IPS-11a (cell line): Measurements from ENCODE around the gene AGPS.
"Not testable (repeated sequence)": the region's sequence is repeated elsewhere in the genome, so short reads cannot be mapped to it uniquely, and the experiment has no call there.

ENCODE experiments used
- H3K4me3 ChIP-seq: one replicate; pipeline ENCODE4 v1.5.1; 2013; ENCODE audit warnings: low read depth, low read length, control low read depth

Gene AGPS

DNA sequence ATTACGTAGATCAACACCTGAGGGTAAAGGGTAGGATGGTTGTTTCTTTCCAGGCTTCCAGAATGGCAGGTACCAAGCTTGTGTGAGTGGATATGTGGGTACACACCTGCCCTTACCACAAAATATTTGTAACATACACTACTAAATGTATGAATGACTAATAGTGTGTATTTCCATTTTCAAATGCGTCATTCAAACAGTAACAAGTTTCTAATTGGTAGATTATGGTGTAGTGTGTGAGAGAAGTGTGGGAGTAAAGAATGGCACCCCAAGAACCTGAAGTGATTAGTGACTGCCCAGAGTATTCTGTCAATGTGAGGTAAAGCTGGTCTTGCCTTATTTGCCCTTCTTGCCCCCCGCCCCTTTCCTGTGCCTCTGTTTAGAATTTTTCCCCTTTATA, 21.1 kb downstream of the AGPS start:
- H3K4me3 ChIP-seq, result no peak overlapping the region

DNA sequence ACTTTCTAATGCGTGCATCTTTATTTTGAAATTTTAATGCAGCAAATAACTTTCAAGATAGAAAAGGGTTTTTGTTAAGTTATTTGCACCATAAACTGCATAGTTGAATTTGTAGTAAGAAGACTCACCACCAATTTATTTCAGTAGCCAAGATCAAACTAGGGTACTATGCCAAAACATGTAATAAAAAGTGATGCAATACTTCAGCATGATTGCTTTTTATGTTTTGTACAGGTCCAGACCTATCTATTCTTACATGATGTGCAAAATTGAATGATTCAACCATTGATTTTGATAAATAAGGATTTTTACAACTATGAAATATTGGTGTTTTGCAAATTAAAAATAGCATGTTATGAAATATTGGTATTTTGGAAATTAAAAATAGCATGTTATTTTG, 26.7 kb downstream of the AGPS start:
- no peak overlapping the region for H3K4me3 ChIP-seq

DNA sequence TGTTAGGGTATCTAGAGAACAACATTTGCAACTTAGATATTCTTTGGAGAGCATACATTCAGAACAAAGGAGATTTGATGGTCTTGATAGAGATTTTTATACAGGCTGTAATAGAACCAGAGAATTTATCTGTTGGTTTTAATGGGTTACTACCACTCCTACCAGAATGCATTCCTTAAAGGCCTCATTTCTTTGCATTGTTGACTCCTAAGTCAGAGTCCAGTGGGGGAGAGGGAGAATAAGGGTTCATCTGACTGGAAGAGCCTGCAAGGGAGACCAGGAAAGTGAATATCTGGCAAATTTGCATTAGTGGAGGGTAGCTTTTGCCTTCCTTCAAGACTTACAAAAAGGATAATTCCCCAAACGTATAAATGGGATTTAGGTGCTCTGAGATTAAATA, 29.7 kb downstream of the AGPS start:
- no peak overlapping the region for H3K4me3 ChIP-seq

DNA sequence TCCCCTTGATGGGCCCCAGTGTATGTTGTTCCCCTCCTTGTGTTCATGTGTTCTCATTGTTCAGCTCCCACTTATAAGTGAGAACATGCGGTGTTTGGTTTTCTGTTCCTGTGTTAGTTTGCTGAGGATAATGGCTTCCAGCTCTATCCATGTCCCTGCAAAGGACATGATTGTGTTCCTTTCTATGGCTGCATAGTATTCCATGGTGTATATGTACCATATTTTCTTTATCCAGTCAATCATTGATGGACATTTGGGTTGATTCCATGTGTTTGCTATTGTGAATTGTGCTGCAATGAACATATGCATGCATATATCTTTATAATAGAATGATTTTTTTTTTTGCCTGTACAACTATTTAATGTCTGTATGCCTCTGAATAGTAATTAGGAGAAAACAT, 31.5 kb downstream of the AGPS start:
- not testable (repeated sequence) for H3K4me3 ChIP-seq

DNA sequence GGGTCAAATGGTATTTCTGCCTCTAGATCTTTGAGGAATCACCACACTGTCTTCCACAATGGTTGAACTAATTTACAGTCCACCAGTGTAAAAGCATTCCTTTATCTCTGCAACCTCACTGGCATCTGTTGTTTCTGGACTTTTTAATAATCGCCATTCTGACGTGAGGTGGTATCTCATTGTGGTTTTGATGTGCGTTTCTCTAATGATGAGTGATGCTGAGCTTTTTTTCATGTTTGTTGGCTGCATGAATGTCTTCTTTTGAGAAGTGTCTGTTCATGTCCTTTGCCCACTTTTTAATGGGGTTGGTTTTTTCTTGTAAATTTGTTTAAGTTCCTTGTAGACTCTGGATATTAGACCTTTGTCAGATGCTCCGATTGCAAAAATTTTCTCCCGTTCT, 32.0 kb downstream of the AGPS start:
- not testable (repeated sequence) for H3K4me3 ChIP-seq

DNA sequence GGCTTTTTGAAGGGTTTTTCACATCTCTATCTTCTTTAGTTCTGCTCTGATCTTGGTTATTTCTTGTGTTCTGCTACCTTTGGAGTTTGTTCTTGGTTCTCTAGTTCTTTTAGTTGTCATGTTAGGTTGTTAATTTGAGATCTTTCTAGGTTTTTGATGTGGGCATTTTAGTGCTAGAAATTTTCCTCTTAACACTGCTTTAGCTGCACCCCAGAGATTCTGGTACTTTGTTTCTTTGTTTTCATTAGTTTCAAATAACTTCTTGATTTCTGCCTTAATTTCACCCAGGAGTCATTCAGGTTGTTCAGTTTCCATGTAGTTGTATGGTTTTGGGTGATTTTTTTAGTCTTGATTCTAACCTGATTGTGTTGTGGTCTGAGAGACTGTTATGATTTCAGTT, 34.7 kb downstream of the AGPS start:
- H3K4me3 ChIP-seq, result no peak overlapping the region

DNA sequence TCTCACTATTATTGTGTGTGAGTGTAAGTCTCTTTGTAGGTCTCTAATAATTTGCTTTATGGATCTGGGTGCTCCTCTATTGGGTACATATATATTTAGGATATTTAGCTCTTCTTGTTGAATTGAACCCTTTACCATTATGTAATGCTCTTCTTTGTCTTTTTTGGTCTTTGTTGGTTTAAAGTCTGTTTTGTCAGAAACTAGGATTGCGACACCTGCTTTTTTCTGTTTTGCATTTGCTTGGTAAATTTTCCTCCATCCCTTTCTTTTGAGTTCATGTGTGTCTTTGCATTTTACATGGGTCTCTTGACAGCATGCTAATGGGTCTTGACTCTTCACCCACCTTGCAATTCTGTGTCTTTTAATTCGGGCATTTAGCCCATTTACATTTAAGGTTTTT, 35.4 kb downstream of the AGPS start:
- not testable (repeated sequence) for H3K4me3 ChIP-seq

DNA sequence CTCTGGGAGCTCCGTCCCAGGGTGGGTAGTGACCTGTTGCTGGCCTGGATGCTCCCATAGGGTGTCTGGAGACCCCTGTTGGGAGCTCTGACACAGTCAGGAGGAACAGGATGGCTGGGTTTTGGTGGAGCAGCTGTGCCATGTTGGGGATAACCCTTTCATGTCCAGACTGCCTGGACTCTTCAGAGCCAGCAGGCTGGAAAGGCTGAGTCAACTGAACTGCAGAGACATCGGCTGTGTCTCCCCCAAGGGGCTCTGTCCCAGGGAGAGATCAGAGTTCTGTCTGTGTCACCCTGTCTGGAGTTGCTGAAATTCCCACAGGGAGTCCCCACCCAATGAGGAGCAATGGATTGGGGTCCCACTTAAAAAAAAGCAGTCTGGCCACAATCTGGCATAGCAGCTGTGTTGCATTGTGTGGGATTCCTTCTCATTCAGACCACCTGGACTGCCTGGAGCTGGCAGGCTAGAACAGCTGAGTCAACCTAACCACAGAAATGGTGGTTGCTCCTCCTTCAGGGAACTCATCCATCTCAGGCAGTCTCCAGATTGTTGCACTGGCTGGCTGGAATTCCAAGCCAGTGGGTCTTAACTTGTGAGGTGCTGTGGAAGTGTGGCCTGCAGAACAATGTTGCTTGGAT, 37.2 kb downstream of the AGPS start:
- H3K4me3 ChIP-seq, result no peak overlapping the region

DNA sequence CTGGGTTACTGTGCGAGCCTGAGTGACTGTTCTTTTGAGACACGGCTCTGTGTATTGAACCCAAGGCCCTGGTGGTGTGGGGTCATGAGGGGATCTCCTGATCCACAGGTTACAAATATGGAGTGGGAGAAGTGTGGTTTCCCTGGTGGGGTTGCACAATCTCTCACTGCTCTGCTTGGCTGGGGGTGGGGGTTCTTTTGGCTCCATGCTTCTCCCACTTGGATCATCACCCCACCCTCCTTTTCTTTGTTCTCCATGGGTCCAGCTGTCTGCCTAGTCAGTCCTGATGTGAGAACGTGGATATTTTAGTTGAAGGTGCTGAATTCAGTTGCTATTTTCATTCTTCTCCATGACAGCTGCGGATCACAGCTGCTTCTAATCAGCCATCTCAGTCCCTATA, 37.8 kb downstream of the AGPS start:
- H3K4me3 ChIP-seq, result no peak overlapping the region

DNA sequence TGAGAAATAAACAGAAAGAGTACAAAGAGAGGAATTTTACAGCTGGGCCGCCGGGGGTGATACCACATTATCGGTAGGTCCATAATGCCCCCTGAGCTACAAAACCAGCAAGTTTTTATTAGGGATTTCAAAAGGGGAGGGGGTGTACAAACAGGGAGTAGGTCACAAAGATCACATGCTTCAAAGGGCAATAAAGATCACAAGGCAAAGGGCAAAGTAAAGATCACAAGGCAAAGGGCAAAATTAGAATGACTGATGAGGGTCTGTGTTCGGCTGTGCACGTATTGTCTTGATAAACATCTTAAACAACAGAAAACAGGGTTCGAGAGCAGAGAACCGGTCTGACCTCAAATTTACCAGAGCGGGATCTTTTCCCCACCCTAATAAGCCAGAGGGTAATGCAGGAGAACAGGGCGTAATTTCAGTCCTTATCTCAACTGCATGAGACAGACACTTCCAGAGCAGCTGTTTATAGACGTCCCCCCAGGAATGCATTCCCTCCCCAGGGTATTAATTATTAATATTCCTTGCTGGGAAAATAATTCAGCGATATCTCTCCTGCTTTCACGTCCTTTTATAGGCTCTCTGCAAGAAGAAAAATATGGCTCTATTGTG, 38.6 kb downstream of the AGPS start:
- not testable (repeated sequence) for H3K4me3 ChIP-seq

DNA sequence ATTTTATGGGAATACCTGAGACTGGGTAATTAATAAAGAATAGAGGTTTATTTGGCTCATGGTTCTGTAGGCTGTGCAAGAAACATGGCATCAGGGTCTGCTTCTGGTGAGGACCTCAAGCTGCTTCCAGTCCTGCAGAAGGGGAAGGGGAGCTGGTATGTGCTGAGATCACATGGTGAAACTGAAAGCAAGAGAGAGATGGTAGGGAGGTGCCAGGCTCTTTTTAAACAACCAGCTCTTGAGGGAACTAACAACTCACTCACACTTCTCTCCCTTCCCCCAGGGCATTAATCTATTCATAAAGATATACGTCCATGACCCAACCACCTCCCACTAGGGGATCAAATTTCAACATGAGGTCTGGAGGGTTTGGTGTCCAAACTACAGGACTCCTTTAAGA, 40.1 kb downstream of the AGPS start:
- no peak overlapping the region for H3K4me3 ChIP-seq

DNA sequence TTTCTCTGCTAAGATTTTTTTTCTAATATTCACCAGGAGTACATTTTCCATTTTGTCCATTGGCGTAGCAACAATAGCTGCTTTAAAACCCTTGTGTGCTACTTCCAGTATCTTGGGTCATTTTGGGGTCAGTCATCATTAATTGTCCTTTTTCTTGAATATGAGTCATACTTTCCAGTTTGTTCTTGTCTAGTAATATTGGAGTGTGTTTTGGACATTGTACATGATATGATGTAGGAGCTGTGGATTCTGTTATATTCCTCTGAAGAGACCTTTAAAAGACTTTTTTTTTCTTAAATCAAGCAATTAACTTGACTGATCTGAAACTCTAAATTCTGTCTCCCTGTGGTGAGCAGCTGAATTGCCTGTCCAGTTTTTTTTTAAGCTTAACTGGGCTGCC, 40.8 kb downstream of the AGPS start:
- H3K4me3 ChIP-seq, result no peak overlapping the region

DNA sequence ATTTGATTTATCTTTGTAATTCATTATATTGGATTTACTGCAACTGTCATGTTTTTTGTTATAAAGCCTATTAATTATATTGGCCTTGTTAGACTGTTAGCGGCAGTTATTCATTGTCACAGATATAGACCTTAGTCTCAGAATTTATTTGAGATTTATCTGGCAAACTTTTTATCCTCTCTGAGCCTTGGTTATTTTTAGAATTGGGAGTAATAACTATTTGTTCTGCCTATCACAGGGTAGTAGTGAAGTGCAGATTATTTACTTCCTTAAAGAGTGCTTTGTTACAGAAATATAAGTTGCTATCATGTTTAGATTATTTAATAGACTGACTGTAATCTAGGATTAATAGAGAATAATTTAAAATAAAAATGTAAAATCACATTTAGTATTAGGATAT, 41.9 kb downstream of the AGPS start:
- no peak overlapping the region for H3K4me3 ChIP-seq

DNA sequence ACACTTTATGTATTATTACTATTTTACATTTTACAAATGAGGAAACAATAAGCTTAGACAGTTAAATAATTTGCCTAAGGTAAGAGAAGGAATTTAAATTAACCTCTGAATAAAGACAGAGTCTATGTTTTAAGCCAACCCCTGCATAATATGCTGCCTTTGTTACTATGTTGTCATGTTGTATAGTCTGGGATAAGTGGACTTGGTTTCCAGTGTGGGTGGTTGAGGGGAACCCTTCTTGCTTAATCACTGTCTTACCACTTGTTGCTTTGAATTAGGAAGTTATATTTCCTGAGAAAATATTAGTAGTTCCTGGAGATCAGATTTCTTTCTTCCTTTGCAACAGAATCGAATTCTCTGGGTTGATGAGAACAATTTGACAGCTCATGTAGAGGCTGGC, 52.6 kb downstream of the AGPS start:
- no peak overlapping the region for H3K4me3 ChIP-seq

DNA sequence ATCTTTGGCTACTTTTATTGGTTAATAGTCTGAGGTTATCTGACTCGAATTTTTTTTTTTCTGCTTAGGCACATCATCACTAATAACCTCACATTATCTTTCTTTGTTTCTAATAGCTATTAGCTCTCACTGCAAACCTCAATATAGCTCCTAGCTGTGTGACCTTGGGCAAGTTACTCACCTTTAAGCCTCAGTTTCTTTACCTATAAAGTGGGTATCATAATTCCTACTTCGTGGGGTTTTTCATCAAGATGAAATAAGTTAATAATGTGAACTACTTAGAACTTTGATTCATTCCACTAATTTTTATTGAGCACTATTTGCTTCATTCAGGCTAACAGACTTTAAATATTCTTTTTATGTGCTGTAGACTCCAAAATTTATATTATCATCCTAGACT, 55.5 kb downstream of the AGPS start:
- H3K4me3 ChIP-seq, result no peak overlapping the region

DNA sequence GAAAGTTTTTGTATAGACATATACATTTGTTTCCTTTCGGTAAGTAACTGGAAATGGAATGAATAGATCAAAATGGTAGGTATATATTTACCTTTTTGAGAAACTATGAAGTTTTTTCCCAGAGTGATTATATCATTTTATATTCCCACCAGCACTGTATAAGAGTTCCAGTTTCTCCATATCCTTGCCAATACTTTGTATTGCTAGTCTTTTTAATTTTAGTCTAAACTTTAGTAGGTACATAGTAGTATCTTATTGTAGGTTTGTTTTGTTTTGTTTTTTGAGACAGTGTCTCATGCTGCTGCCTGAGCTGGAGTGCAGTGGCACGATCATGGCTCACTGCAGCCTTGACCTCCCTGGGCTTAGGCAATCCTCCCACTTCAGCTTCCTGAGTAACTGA, 56.6 kb downstream of the AGPS start:
- H3K4me3 ChIP-seq, result no peak overlapping the region

DNA sequence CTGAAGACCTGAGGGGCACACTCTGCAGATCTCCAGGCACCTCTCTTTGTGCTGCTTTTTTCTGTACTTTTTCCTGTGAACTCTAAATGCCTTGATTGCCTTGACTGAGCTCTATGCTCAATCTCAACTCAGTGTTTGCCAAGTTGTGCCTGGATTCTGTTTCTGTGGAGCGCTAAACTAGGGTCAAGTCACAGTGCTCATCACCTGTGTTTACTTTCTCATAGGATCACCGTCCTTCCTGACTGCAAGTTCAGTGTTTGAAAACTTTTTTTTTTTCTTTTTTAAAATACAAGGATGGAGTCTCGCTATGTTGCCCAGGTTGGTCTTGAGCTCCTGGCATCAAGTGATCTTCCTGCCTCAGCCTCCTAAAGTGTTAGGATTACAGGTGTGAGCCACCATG, 62.6 kb downstream of the AGPS start:
- no peak overlapping the region for H3K4me3 ChIP-seq

DNA sequence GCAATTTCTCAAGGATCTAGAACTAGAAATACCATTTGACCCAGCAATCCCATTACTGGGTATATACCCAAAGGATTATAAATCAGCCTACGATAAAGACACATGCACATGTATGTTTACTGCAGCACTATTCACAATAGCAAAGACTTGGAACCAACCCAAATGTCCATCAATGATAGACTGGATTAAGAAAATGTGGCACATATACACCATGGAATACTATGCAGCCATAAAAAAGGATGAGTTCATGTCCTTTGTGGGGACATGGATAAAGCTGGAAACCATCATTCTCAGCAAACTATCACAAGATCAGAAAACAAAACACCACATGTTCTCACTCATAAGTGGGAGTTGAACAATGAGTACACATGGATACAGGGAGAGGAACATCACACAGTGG, 67.2 kb downstream of the AGPS start:
- not testable (repeated sequence) for H3K4me3 ChIP-seq

DNA sequence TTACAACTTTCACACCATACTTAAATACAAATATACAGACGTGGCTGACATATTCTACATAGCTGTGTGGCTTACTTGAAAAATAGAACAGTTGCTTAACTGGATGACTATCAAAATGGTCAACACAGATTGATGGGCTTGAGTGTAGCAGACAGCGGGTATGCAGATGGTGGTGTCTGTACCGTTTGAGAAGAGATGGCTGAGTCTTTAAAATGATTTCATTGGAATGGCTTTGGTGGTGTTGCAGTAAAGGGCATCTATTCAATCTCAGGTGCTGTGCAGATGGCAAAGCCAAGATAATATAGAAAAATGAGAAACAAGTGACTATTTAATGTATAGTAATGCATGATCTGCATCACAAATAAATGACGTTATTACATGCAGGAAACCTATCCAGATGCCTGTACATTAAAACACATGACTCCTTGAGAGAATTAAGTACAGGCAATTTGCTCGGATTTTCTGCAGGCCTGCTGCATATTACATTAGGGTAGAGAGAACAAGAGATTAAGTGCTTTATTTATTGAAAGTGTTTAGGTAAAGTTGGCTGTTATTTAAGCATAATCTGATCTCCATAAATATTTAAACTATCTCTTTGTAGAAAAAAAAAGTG, 68.5 kb downstream of the AGPS start:
- H3K4me3 ChIP-seq, result no peak overlapping the region

DNA sequence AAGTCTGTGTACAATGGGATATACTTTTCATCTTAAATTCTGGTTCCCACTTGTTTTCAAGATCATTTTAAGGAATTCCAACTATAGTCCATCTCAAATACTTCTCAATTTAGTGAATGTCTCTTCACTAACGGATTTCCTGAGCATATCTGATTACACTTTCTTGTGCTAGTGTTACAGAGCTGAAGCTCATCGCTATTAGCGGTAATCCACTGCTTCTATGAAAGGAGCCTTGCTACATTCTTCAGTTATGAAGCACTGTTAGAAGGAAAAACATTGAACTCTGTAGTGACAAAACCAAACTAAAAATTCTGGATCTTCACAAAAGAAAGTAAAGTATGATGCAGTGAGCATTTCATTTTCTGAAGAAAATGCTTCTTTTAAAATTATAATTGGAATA, 72.0 kb downstream of the AGPS start:
- H3K4me3 ChIP-seq, result no peak overlapping the region

DNA sequence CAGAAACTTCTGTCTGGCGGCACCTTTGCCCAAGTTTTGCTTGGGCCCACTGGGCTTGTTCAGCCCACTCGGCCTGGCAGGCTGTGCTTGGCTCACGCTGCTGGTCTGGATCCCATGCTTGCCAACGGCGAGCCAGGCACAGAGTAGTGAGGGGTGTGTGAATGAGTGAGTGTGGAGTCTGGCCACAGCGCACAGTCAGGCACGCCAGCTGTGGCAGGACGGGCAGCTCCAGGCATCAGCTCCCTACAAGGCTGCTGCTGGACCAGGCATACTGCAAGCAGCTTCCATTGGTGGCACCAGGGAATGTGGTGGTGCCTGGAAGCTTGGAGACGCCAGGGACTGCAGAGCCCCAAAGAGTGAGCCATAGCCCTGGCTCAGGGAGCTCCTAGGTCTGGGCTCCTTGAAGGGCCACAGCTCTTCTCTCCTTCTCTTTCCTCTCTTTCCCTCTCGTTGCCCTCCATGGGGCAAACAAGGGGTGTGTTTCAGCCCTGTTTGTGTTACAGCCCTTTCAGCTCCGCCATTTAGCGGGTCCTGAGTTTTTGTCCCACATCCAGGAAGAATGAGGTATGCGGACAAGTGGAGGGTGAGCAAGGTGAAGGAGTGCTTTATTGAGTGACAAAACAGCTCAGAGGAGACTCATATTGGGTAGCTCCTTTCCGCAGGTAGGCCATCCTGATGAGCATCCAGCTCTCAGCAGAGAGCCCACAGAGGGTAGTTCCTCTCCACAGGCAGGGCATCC, 73.0 kb downstream of the AGPS start:
- no peak overlapping the region for H3K4me3 ChIP-seq
